K562 treated with DMSO at 1 percent for 48 hours (cell line): Measurements from ENCODE around the gene LINS1. TPM values are rescaled to one million over a fixed set of nuclear protein-coding genes. Genes with fewer than 3 reads are reported as not detected.

Experiments used
- total RNA-seq: library from RNA; unstranded; fragments of 300-600 nt; gene quantifications from 2 replicates; pipeline ENCODE4 v1.2.3, GENCODE V29; 2022; ENCODE audit warnings: low replicate concordance; ENCODE audit errors: extremely low read depth

Gene LINS1
- not detected in 2 replicates for total RNA-seq

GRCh38 chr15:100602064-100602822 is at the start of gene LINS1, which contains the start of gene ASB7:
LINS1 (minus strand) TSS chr15:100602184; CDS start chr15:100580842, 21,342 bp downstream.
ASB7 (plus strand) TSS chr15:100602589; CDS start chr15:100612217, 9,628 bp downstream.

GRCh38 chr15:100528833-100529428 is 73.1 kb downstream of the LINS1 start, which contains the start of gene CERS3:
CERS3 (minus strand) TSS chr15:100528950; CDS start chr15:100501849, 27,101 bp downstream.

Other genes starting within 250 kb of the LINS1 start
- gene CERS3, start 73.2 kb downstream of the LINS1 start, total RNA-seq = not detected in 2 replicates
- gene ASB7, start 405 bp upstream of the LINS1 start, total RNA-seq = not detected in 2 replicates